LNCAP (cell line): ENCODE measurements around the gene PROZ.

Source experiments
- TF ChIP-seq, protein P1 (sequence below): fragments of 450-650 bp; IDR thresholded peaks from 2 replicates; pipeline ENCODE4 v1.5.1; 2017; ENCODE audit warnings: mild to moderate bottlenecking

PROZ gene

DNA sequence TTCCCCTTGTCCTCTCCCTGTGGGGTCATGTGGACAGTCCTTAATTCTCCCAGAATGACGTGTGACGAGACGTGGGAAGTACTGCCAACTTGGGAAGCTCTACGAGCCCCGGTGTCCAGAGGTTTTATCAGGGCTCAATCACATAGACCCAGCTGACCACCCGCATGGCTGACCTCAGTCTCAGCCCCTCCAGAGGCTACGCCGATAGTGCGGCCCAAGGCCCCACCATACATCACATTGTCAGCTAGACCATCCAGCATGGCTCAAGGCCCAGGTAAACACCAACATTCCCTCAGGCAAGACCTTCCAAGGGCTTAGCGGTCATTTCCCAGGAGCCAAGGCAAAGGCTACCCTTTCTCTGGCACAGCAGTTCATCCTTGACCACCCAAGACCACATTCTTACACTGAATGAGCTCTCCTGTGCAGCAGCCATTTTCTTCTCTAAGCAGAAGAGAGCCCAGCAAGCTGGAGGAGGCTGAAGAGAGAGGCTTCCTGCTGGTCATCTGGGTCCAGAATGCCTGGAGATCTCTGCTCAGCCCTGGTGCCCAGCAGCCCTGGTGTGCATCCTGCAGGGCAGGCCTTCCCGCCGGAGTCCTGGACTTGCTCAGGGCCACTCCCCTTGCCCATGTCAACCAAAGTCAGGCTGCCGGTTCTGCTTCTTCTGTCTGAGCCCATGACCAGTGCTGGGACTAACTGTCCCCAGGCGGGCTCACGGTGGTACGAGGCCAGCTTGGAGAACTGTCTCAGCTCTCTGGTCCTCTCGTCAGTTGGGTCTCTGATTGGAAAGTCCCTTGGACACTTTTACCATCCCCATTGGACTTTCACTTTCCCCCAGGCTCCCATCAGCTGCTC lies 43.7 kb upstream of the PROZ start:
- TF ChIP-seq, protein P1, sequence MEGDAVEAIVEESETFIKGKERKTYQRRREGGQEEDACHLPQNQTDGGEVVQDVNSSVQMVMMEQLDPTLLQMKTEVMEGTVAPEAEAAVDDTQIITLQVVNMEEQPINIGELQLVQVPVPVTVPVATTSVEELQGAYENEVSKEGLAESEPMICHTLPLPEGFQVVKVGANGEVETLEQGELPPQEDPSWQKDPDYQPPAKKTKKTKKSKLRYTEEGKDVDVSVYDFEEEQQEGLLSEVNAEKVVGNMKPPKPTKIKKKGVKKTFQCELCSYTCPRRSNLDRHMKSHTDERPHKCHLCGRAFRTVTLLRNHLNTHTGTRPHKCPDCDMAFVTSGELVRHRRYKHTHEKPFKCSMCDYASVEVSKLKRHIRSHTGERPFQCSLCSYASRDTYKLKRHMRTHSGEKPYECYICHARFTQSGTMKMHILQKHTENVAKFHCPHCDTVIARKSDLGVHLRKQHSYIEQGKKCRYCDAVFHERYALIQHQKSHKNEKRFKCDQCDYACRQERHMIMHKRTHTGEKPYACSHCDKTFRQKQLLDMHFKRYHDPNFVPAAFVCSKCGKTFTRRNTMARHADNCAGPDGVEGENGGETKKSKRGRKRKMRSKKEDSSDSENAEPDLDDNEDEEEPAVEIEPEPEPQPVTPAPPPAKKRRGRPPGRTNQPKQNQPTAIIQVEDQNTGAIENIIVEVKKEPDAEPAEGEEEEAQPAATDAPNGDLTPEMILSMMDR, result no peak

DNA sequence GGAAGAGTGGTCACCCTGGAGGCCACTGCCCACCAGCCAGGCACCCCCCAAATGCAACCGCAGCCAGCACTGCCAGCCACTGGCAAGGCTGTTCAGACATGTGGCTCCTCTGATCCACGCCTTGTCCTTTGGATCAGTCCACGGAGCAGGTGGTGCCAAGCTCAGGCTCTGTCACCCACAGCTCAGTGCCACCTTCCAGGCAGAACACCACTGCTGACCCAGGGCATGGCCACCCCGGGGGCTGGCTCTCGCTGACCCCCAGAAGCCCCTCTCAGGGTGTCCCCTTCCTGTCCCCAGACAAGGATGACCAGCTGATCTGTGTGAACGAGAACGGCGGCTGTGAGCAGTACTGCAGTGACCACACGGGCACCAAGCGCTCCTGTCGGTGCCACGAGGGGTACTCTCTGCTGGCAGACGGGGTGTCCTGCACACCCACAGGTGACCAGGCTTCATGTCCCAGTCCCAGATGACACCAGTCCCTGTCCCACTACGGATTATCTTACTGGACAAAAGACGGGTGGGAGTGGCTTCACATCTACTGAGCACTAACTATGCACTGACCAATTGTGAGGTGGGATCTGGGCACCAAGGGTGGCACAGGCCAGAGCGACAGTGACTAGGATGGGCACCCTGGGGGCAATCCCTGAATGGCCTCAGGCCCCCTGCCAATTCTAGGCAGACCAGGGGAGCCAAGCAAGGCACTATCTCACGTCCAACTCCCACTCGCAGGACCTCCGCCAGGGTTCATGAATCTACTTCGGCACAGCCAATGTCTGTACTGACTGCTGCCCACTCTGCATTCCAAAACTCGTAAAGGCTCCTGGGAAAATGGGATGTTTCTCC lies 42.9 kb upstream of the PROZ start:
- TF ChIP-seq, protein P1, result no peak

DNA sequence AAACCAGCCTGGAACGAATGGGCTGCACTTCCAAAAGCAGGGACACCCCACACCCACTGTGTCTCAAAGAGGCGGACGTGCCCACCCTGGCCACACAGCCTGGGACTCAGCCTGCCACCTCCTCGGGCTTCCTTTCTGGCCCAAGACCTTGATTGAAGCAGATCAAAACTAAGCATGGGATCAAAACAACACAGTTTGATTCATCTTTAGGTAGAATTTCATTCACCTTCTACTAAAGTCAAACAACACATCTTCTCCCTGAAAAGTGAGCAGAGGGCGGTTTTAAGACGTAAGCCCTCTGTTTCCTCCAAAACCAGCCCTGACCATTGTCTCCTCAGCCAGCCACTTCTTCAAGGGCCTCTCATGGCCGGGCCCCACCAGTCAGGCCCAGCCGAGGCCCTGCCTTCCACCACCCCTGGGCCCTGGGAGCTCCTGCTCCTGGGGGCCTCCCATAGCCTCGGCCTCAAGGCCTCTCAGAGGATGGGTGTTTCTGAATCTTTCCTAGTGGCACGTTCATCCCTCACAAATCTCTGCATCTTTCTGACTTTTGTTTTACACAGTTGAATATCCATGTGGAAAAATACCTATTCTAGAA lies 42.1 kb upstream of the PROZ start:
- TF ChIP-seq, protein P1, result no peak

DNA sequence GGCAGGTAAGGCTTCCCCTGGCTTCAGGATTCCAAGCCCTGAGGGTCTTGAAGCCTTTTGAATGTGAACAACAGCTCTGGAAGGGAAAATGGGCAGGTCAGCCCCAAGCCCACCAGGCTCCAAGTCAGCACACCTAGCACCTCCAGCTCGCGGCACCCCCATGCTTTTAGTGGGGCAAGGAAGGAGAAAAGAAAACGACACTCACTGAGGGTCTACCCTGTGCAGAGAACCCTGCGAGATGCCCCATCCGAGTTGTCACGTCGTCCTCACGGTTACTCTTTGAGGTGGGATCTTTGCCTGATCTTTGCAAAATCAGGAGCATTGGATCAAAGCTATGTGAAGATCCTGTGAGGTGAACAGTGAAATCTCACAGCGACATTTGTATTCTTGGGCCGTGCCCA lies 41.6 kb upstream of the PROZ start:
- TF ChIP-seq, protein P1, result no peak

DNA sequence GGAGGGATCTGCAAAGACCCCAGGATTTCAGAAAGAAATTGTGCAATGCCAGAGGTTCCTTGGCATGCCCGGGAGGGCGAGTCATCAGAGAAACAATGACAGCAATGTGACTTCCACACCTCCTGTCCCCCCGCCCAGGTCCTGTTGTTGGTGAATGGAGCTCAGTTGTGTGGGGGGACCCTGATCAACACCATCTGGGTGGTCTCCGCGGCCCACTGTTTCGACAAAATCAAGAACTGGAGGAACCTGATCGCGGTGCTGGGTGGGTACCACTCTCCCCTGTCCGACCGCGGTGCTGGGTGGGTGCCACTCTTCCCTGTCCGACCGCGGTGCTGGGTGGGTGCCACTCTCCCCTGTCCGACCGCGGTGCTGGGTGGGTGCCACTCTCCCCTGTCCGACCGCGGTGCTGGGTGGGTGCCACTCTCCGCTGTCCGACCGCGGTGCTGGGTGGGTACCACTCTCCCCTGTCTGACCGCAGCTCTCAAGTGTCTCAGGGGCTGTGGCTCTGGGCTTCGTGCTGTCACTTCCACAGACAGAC lies 41.0 kb upstream of the PROZ start:
- TF ChIP-seq, protein P1, result no peak

DNA sequence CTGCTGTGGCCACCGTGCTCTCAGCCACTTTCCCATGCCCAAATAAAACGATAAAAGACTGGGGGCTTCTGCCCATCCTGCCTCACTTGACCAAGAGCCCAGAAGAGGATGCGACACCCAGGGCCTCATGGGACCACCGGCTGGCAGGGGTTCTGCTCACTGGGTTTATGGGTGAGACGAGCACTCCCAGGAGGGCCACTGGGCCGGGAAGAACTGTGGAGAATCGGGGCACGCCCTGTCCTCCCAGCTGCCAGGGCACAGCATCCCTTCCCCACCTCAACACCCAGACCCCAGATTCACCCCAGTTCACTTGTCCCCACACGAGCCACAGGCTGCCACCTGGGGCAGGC lies 40.6 kb upstream of the PROZ start:
- TF ChIP-seq, protein P1, result no peak

DNA sequence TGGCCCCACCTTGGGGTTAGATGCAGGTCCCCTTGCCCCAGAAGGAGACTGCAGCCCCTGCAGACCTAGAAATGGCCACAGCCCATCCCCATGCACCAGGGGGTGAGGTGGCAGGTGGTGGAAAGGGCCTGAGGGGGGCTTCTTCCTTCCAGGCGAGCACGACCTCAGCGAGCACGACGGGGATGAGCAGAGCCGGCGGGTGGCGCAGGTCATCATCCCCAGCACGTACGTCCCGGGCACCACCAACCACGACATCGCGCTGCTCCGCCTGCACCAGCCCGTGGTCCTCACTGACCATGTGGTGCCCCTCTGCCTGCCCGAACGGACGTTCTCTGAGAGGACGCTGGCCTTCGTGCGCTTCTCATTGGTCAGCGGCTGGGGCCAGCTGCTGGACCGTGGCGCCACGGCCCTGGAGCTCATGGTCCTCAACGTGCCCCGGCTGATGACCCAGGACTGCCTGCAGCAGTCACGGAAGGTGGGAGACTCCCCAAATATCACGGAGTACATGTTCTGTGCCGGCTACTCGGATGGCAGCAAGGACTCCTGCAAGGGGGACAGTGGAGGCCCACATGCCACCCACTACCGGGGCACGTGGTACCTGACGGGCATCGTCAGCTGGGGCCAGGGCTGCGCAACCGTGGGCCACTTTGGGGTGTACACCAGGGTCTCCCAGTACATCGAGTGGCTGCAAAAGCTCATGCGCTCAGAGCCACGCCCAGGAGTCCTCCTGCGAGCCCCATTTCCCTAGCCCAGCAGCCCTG lies 40.0 kb upstream of the PROZ start:
- TF ChIP-seq, protein P1, result no peak
